HUDEP-2 (cell line): ENCODE data around the gene PLOD2.
"Not testable (repeated sequence)": the region's sequence is repeated elsewhere in the genome, so short reads cannot be mapped to it uniquely, and the experiment has no call there.

Source experiments
- DNase-seq, 76 experiments: peaks; one replicate each; lab custom pipeline; 2025; ENCODE audit not compliant: unreplicated experiment in 76 of 76; lab: John Stamatoyannopoulos, UW

The PLOD2 gene

DNA sequence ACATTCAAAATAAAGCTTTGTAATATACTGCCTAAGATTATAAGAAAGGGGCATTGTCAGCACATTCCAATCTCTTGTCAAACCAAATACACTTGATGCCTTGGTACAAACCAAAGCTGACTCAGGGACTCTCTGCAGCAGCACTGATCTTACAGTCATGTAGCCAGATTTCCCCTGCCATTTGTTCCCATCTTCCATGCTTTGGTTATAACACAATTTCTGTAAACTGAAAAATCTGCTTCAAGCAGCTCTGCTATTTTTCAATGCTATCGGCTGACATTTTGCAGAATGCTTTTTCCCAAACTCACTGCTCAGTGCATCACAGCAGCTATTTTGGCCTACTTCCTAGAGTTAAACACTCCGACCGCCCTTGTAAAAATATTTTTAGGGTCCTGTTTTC is 18.2 kb downstream of the PLOD2 start:
- no peak for DNase-seq

DNA sequence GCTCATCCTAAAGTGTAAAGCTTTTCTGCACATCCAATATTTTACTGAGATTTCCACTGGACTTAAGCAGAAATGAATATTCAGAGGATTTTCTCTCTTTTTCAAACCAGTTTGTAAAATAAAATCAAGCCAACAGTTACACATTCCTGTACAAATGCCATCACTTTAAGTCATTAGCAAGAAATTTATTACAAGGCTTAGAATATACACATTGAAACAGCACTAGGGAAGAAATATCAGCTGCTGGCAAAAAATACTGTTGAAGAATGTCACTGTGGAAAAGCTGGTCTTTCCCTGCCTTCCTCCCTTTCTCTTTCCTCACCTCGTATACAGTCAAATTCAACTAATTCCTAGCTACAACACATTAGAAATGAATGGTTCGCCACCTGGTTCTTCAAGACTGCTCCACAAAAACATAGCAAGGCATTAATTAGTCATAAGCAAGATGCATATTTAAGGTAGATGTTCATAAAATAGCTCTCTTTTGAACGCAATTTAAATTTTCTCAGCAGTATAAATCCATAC is 21.3 kb downstream of the PLOD2 start:
- DNase-seq, result no peak

DNA sequence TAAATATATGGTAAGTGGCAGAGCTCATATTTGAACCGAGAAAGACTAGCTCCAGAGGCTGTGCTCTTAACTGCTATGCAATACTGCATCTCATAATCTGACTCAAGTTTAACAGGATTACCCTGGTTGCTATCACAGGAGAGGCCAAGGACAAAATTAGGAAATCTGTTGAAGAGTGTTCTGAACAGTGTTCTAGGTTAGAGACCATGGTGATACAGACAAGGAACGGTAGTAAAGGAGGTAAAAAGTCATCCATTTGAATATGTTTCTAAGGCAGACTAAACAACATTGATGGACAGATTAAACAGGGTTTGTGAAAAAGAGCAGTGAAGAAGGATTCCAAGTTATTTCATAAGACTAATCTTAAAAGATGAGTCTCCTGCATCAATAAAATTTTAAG is 22.1 kb downstream of the PLOD2 start:
- no peak for DNase-seq

DNA sequence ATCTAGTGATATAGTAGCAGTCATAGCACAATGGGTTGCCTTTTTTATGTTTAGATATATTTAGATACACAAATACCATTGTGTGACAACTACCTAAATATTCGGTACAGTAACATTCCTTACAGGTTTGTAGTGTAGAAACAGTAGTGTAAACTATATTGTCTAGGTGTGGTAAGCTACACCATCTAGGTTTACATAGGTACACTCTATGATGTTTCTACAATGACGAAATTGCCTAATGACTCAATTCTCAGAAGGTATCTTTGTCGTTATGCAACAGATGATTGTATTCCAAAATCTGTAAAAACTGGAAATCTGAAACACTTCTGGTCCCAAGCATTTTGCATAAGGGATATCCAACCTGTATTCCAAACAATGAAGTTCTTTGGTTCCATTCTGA is 24.3 kb downstream of the PLOD2 start:
- no peak for DNase-seq

DNA sequence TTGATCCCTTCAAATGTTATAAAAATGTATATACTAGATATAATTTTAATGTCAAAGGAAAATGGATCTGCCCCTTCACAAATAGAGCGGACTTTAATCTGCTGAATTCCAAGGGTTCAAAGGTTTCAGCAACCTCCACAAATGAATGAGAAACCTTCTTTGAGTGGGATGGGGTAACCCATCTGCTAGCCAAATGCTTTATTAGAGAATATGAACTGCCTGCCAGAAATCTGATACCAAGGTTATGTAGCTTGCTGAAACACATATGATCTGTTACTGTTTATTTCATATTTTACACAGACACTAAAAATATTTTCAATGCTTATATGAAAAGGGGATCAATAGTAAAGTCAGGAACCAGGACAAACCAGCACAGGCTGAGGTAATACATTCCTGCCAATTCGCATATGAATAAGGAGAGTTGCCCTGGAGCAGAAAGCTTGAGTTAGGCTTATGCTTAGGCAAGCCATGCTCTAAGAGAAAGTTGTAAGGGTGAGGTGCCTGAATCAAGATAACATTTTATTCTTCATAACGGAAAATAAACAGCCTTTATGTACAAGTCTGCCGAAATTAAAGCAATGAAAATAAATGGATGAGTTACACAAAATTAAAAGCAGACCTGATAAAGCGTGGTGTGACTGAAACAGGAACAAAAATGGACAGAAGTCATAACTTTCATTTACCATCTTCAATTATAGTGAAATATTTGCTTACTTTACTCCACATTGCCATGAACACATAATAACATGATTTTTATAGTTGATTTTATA is 26.5 kb downstream of the PLOD2 start:
- no peak for DNase-seq

DNA sequence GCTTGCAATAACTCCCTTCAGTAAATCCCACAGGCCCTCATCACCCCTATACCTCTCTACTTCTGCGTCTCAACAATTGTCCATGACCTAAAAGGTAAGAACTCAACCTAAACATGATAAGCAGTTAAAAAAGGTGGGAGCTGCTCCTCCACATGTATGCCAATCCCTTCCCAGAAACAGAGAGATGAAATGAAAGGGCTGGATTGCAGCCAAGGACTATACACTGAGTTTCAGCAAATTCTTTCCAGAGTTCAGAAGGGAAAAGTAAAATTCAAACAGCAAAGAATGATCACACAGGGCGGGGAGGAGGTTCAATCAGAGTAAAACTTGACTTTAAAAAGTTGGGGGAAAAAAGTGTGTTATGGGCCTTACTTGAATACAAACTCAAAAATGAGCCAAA is 27.5 kb downstream of the PLOD2 start:
- no peak for DNase-seq

DNA sequence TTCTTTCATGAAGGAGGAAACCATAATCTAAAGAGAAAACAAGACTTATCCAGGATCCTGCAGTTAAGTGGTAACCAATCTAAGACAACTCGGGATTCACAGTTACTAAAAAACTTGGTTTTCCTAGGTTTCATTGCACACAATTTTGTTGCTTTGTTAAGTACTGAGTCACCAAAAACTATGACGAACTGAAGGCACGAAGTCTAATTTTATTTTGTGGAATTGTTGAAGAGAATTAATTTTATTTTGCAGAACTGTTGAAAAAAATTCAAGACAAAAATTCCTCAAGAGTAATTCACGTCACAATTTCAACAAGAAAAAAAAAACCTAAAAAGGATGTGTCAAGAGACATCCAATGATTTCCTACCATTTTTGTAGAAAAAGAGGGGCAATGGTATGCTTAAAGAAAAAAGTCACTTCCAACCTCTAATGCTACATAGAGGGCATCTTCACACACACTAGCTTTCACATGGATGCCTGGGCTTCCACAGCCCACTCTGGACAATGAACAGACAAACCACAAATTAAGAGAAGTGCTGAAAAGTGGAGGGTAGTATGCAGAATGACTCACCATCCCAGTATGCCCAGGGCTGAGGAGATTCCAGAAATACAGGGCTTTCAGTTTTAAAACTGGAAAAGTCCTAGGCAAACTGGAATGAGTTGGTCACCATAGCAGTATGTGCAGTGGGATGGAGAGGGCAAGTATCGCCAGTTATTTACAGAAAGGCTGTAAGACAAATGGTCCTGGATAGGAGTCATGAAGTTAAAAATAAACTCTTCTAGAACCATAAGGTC is 29.2 kb downstream of the PLOD2 start:
- DNase-seq, result no peak

DNA sequence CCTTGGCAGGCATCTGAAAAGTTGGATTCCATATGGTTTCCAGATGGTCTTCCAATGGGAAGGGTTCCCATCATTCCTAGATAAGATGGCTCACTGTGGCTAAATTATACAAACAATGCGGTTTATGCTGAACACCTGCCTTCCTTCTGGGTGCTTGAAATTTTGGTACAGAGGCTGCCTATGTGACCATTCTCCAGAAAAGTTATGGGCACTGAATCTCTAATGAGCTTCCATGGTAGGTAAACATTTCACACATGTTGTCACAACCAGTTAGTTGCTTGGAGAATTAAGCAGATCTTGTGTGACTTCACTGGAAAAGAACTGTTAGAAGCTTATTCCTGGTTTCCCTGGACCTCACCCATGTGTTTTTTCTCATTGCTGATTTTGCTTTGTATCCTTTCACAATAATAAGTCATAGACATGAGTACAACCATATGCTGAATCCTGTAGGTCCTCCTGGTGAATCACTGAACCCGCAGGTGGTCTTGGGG is 30.1 kb downstream of the PLOD2 start:
- DNase-seq, result no peak

DNA sequence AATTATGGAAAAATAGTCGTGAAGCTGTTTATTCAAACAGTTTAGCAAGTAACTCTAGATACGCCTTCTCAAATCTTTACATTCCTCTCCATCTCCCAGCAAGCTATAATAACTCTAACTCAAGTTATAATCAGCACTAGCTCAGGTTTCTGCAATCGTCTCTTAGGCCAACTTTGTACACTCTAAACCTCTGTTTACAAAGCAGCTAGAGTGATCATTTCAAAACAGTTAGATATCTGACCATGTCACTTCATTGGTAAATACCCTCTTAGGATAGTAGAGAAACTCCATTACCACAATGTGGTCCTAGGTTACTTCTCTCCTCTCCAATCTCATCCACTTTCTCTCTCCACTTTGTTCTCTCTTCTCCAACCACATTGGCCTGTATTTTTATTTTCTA is 31.2 kb downstream of the PLOD2 start:
- DNase-seq, result no peak

DNA sequence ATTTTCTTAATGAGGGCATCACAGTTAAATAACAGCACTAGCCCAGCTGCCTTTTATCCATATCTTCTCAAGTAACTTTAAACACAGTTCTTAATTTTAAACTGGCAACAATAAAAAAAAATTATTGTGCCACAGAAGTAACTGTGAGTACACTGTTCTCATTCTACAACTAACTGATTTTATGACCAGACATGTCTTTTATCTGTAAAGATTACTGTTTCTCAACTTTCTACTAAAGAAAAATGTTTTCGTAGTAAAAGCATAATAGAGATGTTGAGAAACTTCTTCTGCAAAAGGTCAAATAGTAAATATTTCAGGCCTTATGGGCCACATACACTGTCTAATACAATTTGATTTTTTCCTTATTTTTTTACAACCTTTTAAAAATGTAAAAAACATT is 32.0 kb downstream of the PLOD2 start:
- no peak for DNase-seq

DNA sequence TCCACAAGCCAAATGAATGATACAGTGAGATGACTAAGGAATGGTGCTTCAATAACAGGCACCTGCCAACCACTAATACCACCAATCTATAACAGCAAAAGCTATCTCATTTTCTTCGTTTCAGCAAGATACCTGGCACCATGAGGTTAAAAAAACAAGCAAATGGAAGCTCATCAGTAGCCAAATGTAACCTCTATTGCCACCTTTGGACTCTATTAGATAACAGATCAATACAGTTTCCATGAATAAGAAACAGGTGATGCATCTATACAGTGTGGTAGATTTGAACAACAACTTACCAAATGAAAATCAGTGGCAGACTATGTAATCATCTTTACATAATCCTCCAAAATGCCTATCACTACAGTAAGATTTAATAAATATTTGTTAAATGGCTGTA is 32.8 kb downstream of the PLOD2 start:
- no peak for DNase-seq

DNA sequence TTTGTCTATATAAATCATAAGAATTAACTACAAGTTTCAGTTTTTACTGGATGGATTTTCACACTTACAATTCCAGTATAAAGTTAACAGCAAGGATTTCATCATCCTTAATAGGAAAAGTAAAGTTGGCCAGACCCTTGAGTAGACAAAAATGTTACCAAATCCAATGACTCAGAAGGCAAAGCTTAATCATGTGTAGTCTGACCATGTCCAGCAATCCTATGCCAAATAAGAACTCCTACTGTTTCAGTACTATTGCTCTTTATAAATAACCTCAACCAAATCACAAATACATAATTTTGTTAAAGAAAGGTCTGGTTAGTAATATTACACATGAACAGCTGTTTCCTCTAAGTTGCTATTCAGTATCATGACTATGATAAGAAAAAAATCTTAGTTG is 35.0 kb downstream of the PLOD2 start:
- DNase-seq, result no peak

DNA sequence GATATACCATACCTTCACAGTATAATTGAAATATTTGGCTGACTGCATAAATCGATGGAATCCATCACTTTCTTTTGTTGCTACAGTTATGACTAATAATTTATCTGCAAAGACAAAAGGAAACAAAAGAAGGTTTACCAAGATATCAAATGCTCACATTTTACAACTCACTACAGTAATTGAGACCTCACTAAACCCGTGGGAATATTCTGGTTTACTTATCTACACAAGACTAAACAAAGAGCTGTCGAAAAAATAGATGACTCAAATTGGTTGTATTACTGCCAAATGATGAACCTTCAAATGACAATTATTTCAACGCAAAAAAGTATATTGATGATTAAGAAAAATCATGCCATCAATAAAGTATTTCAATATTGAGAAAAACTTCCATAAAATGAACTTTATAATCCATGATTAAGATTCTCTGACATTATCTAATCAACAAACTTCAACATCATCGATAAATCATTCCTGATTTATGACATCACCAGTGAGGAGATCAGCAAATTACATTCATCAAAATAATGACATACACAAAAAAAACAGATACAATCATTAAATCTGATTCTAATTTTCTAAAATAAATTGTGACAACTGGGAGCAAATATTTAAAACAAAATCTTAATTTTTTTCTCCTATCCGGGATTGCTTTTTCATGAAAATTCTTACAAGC is 36.7 kb downstream of the PLOD2 start:
- no peak for DNase-seq

DNA sequence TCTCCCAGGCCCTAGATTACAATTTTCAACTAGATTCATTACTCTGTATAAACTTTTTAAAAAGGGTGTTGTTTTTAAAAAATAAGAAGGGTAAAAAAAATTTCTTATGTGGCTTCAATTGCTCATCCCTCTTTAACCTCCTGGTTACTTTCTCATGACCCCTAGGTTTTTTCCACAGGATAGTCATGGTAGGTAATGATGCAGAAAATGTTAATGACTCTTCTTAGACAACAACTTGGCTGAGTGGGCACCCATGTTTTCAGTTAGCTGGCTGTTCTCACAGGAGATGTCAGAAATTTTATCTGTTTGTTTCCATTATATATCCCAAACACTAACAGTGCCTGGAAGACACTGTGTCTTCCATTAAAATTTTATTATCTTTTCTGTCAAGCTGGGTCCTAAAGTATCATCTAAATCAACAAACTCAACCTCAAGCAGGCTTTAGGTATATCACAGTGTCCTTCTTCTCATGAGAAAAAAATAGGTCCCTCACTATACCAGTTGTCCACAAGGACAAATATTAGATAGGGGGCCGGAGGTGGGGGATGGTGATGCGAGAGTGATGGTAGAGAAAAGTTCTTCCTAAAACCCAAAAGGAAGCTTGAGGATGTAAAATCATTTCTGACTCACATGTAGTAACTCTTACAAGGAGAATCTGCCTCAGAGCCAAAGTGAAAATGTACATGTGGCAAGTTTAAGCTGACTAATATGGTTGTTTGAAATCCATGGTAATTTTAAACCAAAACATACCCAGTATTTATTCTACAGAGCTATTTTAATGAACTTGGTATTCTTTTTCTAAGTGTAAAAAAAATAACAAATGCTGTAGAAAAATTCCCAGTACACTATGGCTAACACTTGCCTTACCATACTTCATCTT is 43.3 kb downstream of the PLOD2 start:
- no peak for DNase-seq

DNA sequence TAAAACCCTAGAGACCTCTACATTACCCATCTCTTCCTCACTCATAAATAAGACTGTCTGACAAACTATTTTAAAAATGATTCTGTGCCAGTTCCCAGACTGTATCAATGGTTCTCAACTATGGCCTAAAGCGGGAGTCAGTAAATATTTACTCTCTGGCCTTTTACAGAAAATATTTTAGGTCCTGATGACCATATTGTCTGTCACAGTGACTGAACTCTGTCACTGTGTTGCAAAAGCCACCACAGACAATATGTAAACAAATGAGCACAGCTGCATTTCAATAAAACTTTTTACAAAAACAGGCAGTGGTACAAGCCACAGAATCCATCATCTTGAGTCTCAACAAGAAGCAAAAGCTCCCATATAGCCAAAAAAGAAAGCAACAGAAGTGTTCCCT is 45.4 kb downstream of the PLOD2 start:
- no peak for DNase-seq

DNA sequence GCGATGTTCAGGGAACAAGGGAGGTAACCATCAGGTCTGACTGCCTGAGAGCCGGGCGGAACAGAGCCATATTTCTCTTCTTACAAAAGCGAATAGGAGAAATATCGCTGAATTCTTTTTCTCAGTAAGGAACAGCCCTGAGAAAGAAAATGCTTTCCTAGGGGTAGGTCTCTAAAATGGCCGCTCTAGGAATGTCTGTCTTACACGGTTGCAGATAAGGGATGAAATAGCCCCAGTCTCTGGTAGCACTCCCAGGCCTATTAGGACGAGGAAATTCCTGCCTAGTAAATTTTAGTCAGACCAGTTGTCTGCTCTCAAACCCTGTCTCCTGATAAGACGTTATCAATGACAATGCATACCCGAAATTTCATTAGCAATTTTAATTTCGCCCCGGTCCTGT is 47.2 kb downstream of the PLOD2 start:
- not testable (repeated sequence) for DNase-seq

DNA sequence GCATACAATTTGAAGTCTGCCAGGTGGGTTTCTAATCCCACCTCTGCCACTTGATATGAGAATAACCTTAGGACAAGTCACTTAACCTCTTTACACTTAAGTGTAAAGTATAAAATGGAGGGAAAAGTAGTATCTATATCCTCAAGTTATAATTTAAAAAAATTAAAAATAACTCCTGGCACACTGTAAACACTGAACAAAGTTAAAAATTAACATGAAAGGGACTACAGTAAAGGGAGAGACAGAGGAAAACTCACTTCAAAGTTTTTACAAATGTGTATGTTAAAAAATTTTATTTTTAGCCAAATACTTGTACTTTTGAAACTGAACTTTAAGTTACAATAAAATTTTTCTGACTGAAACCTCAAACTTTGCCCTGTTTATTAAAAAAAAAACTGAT is 49.6 kb downstream of the PLOD2 start:
- DNase-seq, result no peak

DNA sequence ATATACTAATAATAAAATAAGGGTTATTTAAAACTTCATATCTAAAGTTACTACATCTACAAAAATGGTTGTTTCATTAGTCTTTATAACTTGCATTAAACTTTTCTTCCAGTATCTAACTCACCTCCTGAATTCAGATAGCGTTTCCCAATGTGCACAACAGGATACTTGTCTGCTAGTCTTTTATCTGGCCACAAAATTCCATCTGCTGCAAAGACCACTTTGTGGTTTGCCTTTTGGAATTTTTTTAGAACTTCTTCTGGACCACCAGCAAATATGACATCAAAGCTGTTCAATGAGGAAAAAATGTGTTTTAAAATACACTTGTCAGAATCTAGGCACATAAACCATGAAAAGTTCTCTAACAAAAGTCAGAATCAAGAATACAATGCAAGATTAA is 50.8 kb downstream of the PLOD2 start:
- no peak for DNase-seq

DNA sequence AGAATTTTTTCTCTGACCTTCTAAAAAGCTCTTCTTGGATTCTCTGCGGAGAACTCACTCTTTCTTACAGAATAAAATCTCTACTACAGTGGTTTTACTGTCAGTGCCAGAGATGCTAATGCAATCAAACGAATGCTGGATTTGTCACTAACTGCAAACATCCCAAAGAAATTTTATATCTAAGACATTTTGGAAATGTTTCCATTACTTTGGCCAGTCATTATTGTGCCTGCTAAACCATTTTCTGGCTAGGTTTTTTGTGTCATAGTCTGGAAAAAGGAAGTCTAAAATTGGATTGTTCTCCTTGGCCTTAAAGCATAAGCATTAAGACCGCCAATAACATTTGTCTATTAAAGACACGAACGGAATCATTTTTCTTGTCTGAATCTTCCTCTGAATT is 54.0 kb downstream of the PLOD2 start:
- no peak for DNase-seq

DNA sequence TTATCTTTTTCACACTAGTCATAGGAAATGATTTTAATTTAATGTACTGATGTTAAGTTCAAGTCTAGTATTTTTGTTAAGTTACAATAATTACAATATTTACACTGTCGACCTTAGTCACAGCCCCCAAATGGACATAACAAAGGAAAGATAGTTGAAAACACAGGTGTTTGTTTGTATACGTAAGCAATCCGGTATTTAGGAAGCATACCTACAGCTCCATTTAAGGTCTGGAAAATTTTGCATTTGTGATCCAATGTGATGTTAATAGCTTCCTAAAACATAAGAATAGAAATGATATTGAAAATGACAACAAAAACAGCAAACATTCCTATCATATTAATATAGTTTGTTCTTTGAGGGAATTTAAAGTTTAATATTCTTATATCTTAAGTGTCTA is 56.9 kb downstream of the PLOD2 start:
- DNase-seq, result no peak
